ENCODE data around the gene CTSF. TPM values are rescaled to one million over a fixed set of nuclear protein-coding genes. Genes with fewer than 3 reads are reported as not detected.
"Not testable (repeated sequence)": the region's sequence is repeated elsewhere in the genome, so short reads cannot be mapped to it uniquely, and the experiment has no call there.

The CTSF gene
- polyA plus RNA-seq: 10 to 100 TPM in 1 of 2 donors, 1 to 10 TPM in 1; 4.2 to 10.2 TPM

DNA sequence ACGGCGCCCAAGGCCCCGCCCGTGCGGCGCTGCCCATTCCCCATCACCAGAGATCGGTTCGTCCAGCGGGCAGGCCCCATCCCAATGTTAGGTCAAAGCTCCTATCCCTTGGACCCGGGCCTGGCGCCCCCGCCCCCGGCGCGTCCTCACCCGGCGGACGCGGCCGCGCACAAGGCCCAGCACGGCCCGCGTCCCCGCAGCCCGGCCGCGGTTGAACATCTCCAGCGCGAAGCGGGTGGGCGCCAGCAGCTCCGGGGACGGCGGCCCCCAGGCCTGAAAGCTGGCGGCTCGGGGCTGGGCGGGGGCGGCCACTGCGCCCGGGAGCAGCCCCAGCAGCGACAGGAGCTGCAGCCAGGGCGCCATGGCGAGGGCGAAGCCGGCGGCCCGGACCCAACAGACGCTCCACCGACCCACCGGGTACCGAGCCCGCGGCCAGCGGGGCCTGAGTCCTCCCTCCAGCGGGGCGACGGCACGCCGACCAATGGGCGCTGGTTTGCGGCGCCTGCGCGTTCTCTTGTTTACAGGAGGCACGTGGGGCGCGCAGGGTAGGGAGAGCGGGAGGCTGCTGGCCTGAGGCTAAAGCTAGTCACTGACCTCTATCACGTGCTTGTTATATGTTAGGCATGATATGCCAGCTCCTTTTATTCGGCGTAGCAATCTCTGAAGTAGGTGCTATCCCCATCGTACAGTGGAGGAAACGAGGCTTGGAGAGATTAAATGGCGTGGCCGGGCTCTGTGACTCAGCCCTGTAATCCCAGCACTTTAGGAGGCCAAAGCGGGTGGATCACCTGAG, at the start of gene CTSF:
Gene CTSF, minus strand, starts transcription at position 483 of the 793 bp plus-strand sequence. Its CDS starts 120 bp downstream, at position 363.
- peaks cover 5 to 9% of the 10 kb centered on the region in 2 donors for H3K4me1 ChIP-seq (ENCODE audit: control insufficient read depth in 2 of 2, insufficient read depth in 2 of 2, low read length in 1 of 2)
- no peaks in the 10 kb centered on the region for H3K9me3 ChIP-seq (ENCODE audit: control insufficient read depth in 2 of 2, insufficient read depth in 1 of 2, low read depth in 1 of 2, low read length in 1 of 2)
- H3K27me3 ChIP-seq (ENCODE audit: control insufficient read depth in 1 of 2, insufficient read depth in 2 of 2, low read length in 2 of 2): no peaks in the 10 kb centered on the region
- peak within 1 kb of the TSS; percentile 54 to 56 for H3K4me3 ChIP-seq (ENCODE audit: low read depth in 1 of 2, low read length in 2 of 2)
- no peaks in the 10 kb centered on the region for H3K36me3 ChIP-seq (ENCODE audit: control insufficient read depth in 2 of 2, insufficient read depth in 2 of 2, low read length in 1 of 2)
- H3K27ac ChIP-seq (ENCODE audit: low read depth in 2 of 2, low read length in 1 of 2): peak within 1 kb of the TSS in 1 of 2 donors; percentile 23
- 4 to 5% methylated on average over 74 to 77 of the region's 77 CpGs for WGBS, 2 donors

DNA sequence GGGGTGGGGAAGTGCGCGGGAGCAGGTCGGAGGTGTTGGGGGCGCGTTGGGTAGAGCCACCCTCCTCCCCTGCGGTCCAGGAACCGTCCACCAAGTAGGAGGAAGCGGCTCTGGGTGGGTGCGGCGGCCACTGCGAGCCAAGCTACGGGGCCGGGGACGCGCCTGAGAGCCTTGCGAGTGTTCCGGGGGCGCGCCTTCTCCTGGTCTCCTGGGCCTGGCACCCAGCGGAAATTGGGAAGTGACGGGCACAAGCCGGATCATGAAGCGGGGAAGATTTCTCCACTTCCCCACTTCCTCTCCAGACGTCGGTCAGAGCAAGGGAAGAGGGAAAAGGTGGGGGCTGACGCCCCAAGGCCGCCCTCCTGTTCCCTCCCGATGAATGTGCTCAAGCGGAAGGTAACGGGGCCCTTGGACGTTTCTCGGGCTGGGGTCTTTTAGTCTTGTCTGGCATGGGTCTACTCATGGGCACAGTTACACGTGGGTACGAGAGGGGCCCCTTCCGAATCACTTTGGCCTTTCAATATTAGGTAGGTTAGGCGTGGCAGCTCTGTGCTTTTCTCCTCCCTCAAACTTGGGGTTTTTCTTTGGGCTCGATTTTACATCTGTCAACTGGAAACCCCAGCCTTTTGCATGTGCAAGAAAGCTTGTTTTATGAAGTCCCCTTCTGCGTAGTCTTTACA, 48.9 kb upstream of the CTSF start:
- Histone ChIP-seq H3K27me3 (ENCODE audit: control insufficient read depth in 1 of 2, insufficient read depth in 2 of 2, low read length in 2 of 2) (no peaks in the 10 kb centered on the region), H3K4me3 (ENCODE audit: low read depth in 1 of 2, low read length in 2 of 2) (peak overlapping the region; percentile 77 to 97), H3K27ac (ENCODE audit: low read depth in 2 of 2, low read length in 1 of 2) (peak overlapping the region; percentile 88 to 98), H3K4me1 (ENCODE audit: control insufficient read depth in 2 of 2, insufficient read depth in 2 of 2, low read length in 1 of 2) (no peaks in the 10 kb centered on the region), H3K9me3 (ENCODE audit: control insufficient read depth in 2 of 2, insufficient read depth in 1 of 2, low read depth in 1 of 2, low read length in 1 of 2) (peaks cover 0 to 2% of the 10 kb centered on the region in 2 donors), H3K36me3 (ENCODE audit: control insufficient read depth in 2 of 2, insufficient read depth in 2 of 2, low read length in 1 of 2) (no peaks in the 10 kb centered on the region)
- 0 to 1% methylated on average over 30 to 38 of the region's 38 CpGs for WGBS, 2 donors

DNA sequence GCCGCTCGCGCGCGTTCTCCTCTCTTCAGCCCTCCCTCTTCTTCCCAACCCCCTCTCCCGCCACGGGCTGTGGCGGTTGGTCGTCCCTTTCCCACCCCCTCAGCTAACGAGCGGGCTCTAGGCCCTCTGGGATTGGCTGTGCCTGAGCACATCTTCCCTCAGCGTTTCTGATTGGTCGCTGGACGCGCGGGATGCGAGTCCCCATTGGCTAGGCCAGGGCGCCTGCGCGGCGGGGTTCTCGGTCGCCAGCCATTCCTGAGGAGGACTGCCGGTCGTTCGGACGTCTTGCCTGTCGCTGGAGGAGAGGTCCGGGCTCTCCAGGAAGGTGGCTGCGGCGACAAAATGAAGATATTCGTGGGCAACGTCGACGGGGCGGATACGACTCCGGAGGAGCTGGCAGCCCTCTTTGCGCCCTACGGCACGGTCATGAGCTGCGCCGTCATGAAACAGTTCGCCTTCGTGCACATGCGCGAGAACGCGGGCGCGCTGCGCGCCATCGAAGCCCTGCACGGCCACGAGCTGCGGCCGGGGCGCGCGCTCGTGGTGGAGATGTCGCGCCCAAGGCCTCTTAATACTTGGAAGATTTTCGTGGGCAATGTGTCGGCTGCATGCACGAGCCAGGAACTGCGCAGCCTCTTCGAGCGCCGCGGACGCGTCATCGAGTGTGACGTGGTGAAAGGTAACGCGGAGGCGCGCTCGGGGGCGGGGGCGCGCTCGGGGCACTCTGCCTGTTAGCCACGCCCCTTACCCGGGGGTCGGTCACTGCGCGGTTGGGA, 48.2 kb upstream of the CTSF start, which contains the start of gene RBM14:
Gene RBM14, plus strand, starts transcription at position 252 of the 776 bp plus-strand sequence. Its CDS starts 91 bp downstream, at position 343.
- Histone ChIP-seq H3K27me3 (ENCODE audit: control insufficient read depth in 1 of 2, insufficient read depth in 2 of 2, low read length in 2 of 2) (no peaks in the 10 kb centered on the region), H3K4me3 (ENCODE audit: low read depth in 1 of 2, low read length in 2 of 2) (peak within 1 kb of the TSS; percentile 77 to 97), H3K4me1 (ENCODE audit: control insufficient read depth in 2 of 2, insufficient read depth in 2 of 2, low read length in 1 of 2) (no peaks in the 10 kb centered on the region), H3K9me3 (ENCODE audit: control insufficient read depth in 2 of 2, insufficient read depth in 1 of 2, low read depth in 1 of 2, low read length in 1 of 2) (peaks cover 0 to 2% of the 10 kb centered on the region in 2 donors), H3K27ac (ENCODE audit: low read depth in 2 of 2, low read length in 1 of 2) (peak within 1 kb of the TSS; percentile 97 to 98), H3K36me3 (ENCODE audit: control insufficient read depth in 2 of 2, insufficient read depth in 2 of 2, low read length in 1 of 2) (no peaks in the 10 kb centered on the region)
- WGBS, 2 donors: 0% methylated on average over 90 of the region's 90 CpGs

DNA sequence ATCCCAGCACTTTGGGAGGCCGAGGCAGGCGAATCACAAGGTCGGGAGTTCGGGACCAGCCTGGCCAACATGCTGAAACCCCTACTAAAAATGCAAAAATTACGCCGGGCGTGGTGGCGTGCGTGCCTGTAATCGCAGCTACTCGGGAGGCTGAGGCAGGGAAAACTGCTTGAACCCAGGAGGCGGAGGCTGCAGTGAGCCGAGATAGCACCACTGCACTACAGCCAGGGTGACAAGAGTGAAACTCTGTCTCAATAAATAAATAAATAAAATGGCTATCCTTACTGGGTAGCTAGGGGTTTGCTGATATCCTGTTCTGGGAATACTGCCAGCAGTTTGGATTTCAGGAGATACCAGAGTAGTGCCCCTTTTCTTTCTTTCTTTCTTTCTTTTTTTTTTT, 45.7 kb upstream of the CTSF start:
- Histone ChIP-seq H3K9me3 (ENCODE audit: control insufficient read depth in 2 of 2, insufficient read depth in 1 of 2, low read depth in 1 of 2, low read length in 1 of 2) (peaks cover 0 to 2% of the 10 kb centered on the region in 2 donors), H3K27me3 (ENCODE audit: control insufficient read depth in 1 of 2, insufficient read depth in 2 of 2, low read length in 2 of 2) (no peaks in the 10 kb centered on the region), H3K4me1 (ENCODE audit: control insufficient read depth in 2 of 2, insufficient read depth in 2 of 2, low read length in 1 of 2) (no peaks in the 10 kb centered on the region), H3K27ac (ENCODE audit: low read depth in 2 of 2, low read length in 1 of 2) (no peak overlapping the region), H3K4me3 (ENCODE audit: low read depth in 1 of 2, low read length in 2 of 2) (no peak overlapping the region), H3K36me3 (ENCODE audit: control insufficient read depth in 2 of 2, insufficient read depth in 2 of 2, low read length in 1 of 2) (no peaks in the 10 kb centered on the region)
- WGBS, 2 donors: 75 to 86% methylated on average over 13 of the region's 13 CpGs

DNA sequence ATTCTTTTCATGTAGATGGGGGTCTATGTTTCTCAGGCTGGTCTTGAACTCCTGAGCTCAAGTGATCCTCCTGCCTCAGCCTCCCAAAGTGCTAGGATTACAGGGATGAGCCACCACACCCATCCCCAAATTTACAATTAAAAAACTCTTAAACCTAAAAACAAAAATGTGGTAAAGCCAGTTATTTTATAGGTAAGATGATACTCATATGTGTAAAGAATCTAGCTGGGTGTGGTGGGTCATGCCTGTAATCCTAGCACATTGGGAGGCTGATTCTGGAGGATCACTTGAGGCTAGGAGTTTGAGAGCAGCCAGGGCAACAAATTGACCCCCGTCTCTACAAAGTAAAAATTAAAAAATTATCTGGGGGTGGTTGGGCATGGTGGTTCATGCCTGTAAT, 44.1 kb upstream of the CTSF start:
- H3K4me1 ChIP-seq (ENCODE audit: control insufficient read depth in 2 of 2, insufficient read depth in 2 of 2, low read length in 1 of 2): no peaks in the 10 kb centered on the region
- peaks cover 0 to 2% of the 10 kb centered on the region in 2 donors for H3K9me3 ChIP-seq (ENCODE audit: control insufficient read depth in 2 of 2, insufficient read depth in 1 of 2, low read depth in 1 of 2, low read length in 1 of 2)
- WGBS, 2 donors: 92 to 95% methylated on average over 1 of the region's 1 CpG
- H3K36me3 ChIP-seq (ENCODE audit: control insufficient read depth in 2 of 2, insufficient read depth in 2 of 2, low read length in 1 of 2): no peaks in the 10 kb centered on the region
- H3K27ac ChIP-seq (ENCODE audit: low read depth in 2 of 2, low read length in 1 of 2): no peak overlapping the region
- no peak overlapping the region for H3K4me3 ChIP-seq (ENCODE audit: low read depth in 1 of 2, low read length in 2 of 2)
- H3K27me3 ChIP-seq (ENCODE audit: control insufficient read depth in 1 of 2, insufficient read depth in 2 of 2, low read length in 2 of 2): no peaks in the 10 kb centered on the region

DNA sequence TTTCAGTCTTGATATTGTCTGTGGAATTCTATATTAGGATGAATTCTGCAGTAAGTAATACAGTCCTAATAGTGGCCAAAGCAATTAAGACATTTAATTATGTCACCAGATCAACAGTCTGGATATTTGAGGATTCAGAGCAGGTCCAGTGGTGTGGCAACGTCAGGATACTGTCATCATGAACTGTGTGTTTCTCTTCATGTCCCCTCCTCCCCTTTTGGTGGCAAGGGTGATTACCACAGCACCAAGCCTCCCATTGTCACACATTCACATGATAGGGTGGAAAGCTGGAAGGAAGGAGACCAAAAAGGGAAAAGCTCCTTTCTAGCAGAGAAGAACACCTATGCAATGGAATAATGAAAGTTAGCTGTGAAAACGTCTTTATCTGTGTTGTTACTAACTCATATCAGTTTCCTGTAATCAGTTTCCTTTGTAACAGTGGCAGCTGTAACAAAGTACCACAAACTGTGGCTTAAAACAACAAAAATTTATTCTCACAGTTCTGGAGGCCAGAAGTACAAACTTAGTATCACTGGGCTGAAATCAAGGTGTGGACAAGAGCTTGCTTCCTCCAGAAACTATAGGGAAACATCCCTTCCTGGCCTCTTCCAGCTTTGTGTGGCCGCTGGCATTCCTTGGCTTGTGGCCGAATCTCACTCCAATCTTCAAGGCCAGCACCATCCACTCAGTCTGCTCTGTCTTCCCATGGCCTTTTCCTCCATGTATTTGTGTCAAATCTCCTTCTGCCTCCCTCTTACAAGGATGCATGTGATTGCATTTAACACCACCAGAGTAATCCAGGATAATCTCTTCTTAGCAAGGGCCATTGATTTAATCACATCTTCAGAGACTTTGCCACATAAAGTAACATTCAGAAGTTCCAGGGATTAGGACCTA, 41.6 kb upstream of the CTSF start:
- Histone ChIP-seq H3K27ac (ENCODE audit: low read depth in 2 of 2, low read length in 1 of 2) (no peak overlapping the region), H3K36me3 (ENCODE audit: control insufficient read depth in 2 of 2, insufficient read depth in 2 of 2, low read length in 1 of 2) (peaks cover 2 to 12% of the 10 kb centered on the region in 2 donors), H3K4me3 (ENCODE audit: low read depth in 1 of 2, low read length in 2 of 2) (no peak overlapping the region), H3K4me1 (ENCODE audit: control insufficient read depth in 2 of 2, insufficient read depth in 2 of 2, low read length in 1 of 2) (peaks cover 0 to 2% of the 10 kb centered on the region in 2 donors), H3K9me3 (ENCODE audit: control insufficient read depth in 2 of 2, insufficient read depth in 1 of 2, low read depth in 1 of 2, low read length in 1 of 2) (no peaks in the 10 kb centered on the region), H3K27me3 (ENCODE audit: control insufficient read depth in 1 of 2, insufficient read depth in 2 of 2, low read length in 2 of 2) (no peaks in the 10 kb centered on the region)
- 75 to 76% methylated on average over 4 of the region's 4 CpGs for WGBS, 2 donors

DNA sequence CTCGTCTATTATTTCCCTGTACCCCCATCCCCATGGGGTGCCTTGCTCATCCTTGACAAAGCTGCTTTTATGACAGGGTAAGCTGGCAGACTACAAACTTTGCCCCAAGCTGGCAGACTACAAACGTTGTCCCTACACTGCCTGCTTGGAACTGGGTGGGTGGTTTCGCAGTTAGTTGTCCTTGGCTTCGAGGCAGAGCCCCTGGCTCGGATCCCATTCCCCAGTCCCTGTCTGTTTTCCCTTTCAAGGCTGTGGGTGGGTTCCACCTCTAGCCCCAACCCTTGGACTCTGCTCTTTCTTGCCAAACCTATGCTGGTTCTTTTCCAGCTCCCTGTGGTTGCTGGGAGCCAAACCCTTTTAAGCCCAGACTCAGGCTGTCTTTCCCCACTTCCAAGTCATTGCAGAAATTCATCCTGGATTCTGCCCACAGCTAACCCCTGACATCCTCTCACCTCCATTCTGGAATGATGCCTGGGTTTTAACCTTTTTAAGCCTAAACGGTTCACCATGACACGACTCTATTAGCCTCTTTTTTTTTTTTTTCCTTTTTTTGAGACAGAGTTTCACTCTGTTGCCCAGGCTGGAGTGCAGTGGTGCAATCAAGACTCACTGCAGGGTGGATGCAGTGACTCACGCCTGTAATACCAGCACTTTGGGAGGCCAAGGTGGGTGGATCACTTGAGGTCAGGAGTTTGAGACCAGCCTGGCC, 38.9 kb upstream of the CTSF start:
- H3K4me3 ChIP-seq (ENCODE audit: low read depth in 1 of 2, low read length in 2 of 2): no peak overlapping the region
- WGBS, 2 donors: 23 to 26% methylated on average over 8 of the region's 8 CpGs
- peaks cover 0 to 6% of the 10 kb centered on the region in 2 donors for H3K4me1 ChIP-seq (ENCODE audit: control insufficient read depth in 2 of 2, insufficient read depth in 2 of 2, low read length in 1 of 2)
- H3K9me3 ChIP-seq (ENCODE audit: control insufficient read depth in 2 of 2, insufficient read depth in 1 of 2, low read depth in 1 of 2, low read length in 1 of 2): no peaks in the 10 kb centered on the region
- H3K27ac ChIP-seq (ENCODE audit: low read depth in 2 of 2, low read length in 1 of 2): peak overlapping the region; percentile 69 to 77
- peaks cover 2 to 17% of the 10 kb centered on the region in 2 donors for H3K36me3 ChIP-seq (ENCODE audit: control insufficient read depth in 2 of 2, insufficient read depth in 2 of 2, low read length in 1 of 2)
- no peaks in the 10 kb centered on the region for H3K27me3 ChIP-seq (ENCODE audit: control insufficient read depth in 1 of 2, insufficient read depth in 2 of 2, low read length in 2 of 2)

DNA sequence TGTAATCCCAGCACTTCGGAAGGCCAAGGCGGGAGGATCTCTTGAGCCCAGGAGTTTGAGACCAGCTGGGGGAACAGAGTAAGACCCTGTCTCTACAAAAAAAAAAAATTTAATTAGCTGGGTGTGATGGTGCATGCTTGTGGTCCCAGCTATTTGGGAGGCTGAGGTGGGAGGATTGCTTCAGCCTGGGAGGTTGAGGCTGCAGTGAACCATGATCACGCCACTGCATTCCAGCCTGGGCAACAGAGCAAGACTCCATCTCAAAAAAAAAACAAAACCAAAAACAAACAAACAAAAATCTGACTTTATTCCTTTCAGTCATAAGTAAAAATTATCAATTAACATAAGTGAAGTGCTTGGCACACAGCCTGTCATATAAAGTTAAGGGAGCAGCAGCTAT, 38.2 kb upstream of the CTSF start:
- not testable (repeated sequence) for H3K4me3 ChIP-seq (ENCODE audit: low read depth in 1 of 2, low read length in 2 of 2); H3K4me1 ChIP-seq (ENCODE audit: control insufficient read depth in 2 of 2, insufficient read depth in 2 of 2, low read length in 1 of 2); H3K9me3 ChIP-seq (ENCODE audit: control insufficient read depth in 2 of 2, insufficient read depth in 1 of 2, low read depth in 1 of 2, low read length in 1 of 2); H3K27me3 ChIP-seq (ENCODE audit: control insufficient read depth in 1 of 2, insufficient read depth in 2 of 2, low read length in 2 of 2)
- 91 to 94% methylated on average over 3 of the region's 3 CpGs for WGBS, 2 donors
- Histone ChIP-seq H3K27ac (ENCODE audit: low read depth in 2 of 2, low read length in 1 of 2) (peak overlapping the region; percentile 69 to 77), H3K36me3 (ENCODE audit: control insufficient read depth in 2 of 2, insufficient read depth in 2 of 2, low read length in 1 of 2) (peaks cover 2 to 17% of the 10 kb centered on the region in 2 donors)
